ENCODE measurements around the gene VGF.
"Not testable (repeated sequence)": the region's sequence is repeated elsewhere in the genome, so short reads cannot be mapped to it uniquely, and the experiment has no call there.

Gene VGF

DNA sequence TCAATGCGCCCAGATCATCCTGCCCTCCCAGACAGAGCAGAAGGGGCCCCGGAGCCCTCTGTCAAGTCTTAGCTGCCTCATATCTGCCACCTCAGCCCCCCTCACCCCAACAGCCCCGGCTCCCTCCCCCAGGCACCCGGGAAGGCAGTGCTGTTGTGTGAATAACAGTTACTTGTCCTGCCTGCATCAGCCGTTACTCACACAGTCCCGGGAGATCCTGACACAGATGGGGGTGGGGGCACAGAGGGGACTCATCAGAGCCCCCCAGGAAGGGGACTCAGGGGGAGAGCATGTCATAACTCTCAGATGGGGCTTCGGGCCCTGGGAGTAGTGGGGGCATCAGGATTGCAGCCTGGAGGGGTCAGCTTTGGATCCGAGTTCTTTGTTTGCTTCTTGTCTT, 50.9 kb downstream of the VGF start:
- DNase-seq, result no peak

DNA sequence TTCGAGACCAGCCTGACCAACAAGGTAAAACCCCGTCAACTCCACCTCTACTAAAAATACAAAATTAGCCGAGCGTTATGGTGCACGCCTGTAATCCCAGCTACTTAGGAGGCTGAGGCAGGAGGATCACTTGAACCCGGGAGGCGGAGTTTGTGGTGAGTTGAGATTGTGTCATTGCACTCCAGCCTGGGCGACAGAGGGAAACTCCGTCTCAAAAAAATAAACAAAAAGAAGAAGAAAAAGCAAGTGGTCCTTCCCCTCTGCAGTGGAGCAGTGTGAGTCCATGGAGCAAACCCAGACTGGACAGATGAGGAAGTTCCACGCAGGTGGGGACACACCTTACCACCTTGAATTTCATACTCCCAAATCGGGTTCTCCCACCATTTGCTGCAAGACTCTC, 51.5 kb downstream of the VGF start:
- no peak for DNase-seq

DNA sequence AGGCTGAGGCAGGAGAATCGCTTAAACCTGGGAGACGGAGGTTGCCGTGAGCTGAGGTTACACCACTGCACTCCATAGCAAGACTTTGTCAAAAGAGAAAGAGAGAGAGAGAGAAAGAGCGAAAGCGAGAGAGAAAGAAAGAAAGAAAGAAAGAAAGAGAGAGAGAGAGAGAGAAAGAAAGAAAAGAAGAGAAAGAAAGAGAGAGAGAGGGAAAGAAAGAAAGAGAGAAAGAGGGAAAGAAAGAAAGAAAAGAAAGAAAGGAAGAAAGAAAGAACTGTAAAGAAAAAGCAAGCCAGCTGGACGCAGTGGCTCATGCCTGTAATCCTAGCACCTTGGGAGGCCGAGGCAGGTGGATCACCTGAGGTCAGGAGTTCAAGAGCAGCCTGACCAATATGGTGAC, 52.2 kb downstream of the VGF start:
- DNase-seq, result not testable (repeated sequence)

All from central memory CD4-positive, alpha-beta T cell (primary cell).